Activated CD4-positive, alpha-beta T cell treated with anti-CD3 and anti-CD28 coated beads, Interleukin-2, amount 10 ng/mL, durations not matched to agents 7 days and 5 days (primary cell): ENCODE results near the gene KLKB1. TPM values are rescaled to one million over a fixed set of nuclear protein-coding genes. Genes with fewer than 3 reads are reported as not detected.

ENCODE experiments used
- CTCF ChIA-PET: fragments of 350-600 bp; sonication (Branson Sonifier 250); formaldehyde crosslinking; loops from one replicate; lab custom pipeline; 2021; ENCODE audit warnings: antibody characterized with exemption; lab: Charles Lee
- POLR2A ChIA-PET: fragments of 350-600 bp; sonication (Branson Sonifier 250); formaldehyde crosslinking; loops from one replicate; lab custom pipeline; 2021; ENCODE audit warnings: antibody characterized with exemption; lab: Charles Lee
- DNase-seq: peaks from one replicate; pipeline ENCODE4 v3.0.0-alpha.2; 2020
- H3K27ac Mint-ChIP-seq: one replicate; pipeline ENCODE4 v1.8.0; 2021; ENCODE audit warnings: mild to moderate bottlenecking, moderate library complexity, mixed read lengths
- H3K27me3 Mint-ChIP-seq: one replicate; pipeline ENCODE4 v1.8.0; 2021; ENCODE audit warnings: mixed read lengths
- H3K36me3 Mint-ChIP-seq: one replicate; pipeline ENCODE4 v1.8.0; 2021; ENCODE audit warnings: low read depth, mixed read lengths
- H3K4me1 Mint-ChIP-seq: one replicate; pipeline ENCODE4 v1.8.0; 2021; ENCODE audit warnings: mixed read lengths
- H3K4me3 Mint-ChIP-seq: one replicate; pipeline ENCODE4 v1.8.0; 2021; ENCODE audit warnings: mild to moderate bottlenecking, moderate library complexity, mixed read lengths
- H3K9me3 Mint-ChIP-seq: one replicate; pipeline ENCODE4 v1.8.0; 2021; ENCODE audit warnings: mixed read lengths
- total RNA-seq, 2 experiments: library from RNA; stranded (reverse); gene quantifications; one replicate each; pipeline ENCODE4 v1.2.3, GENCODE V29; 2021

Gene KLKB1
- total RNA-seq = under 1 TPM; 0.33 to 0.52 TPM

DNA sequence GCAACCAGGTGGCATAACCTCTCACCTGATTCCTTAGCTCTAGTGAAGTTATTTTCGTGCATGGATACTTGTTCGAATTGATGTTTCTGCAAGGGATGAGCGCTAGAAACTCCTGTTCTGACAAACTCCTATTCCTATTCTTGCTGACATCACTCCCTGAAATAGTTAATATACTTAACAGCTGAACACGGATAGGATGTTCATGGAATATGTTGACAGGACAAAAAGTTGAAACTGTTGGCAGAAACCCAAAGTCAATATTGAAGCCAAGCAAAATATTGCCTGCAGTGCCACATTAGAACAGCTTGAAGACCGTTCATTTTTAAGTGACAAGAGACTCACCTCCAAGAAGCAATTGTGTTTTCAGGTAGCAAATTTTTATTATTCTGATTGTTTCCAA, at the start of gene KLKB1:
Gene KLKB1 (plus strand): TSS at position 287 of the 400 bp plus-strand sequence. CDS start 689 bp downstream, outside the sequence.
- no peaks in the 10 kb centered on the region for H3K27me3 Mint-ChIP-seq
- no peaks in the 10 kb centered on the region for H3K4me1 Mint-ChIP-seq
- H3K27ac Mint-ChIP-seq = no peak within 1 kb of the TSS
- POLR2A ChIA-PET = no interaction called here
- CTCF ChIA-PET = no interaction called here
- no peaks in the 10 kb centered on the region for H3K36me3 Mint-ChIP-seq
- H3K4me3 Mint-ChIP-seq = no peak within 1 kb of the TSS
- H3K9me3 Mint-ChIP-seq = peaks cover 23% of the 10 kb centered on the region
- DNase-seq = no peak

DNA sequence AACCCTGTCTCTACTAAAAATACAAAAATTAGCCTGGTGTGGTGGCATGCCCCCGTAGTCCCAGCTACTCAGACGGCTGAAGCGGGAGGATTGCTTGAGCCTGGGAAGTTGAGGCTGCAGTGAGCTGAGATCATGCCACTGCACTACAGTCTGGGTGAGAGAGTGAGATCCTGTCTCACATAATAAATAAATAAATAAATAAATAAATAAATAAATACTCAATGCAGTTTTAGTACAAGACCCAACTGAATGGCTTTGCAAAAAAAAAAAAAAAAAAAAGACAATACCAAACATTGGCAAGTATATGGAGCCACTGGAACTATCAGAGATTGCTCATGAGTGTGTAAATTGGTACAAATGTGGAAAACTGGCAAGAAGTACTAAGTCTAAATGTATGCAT, 39.2 kb upstream of the KLKB1 start:
- POLR2A ChIA-PET = no interaction called here
- H3K27ac Mint-ChIP-seq = no peak overlapping the region
- no peaks in the 10 kb centered on the region for H3K36me3 Mint-ChIP-seq
- peaks cover 22% of the 10 kb centered on the region for H3K4me1 Mint-ChIP-seq
- H3K4me3 Mint-ChIP-seq = no peak overlapping the region
- CTCF ChIA-PET = interaction anchor here (1.1 kb wide), 1 partner anchor 8 kb away, joined by 3 read pairs; no protein-coding TSS in a partner anchor
- H3K27me3 Mint-ChIP-seq = peaks cover 16% of the 10 kb centered on the region
- DNase-seq = no peak
- no peaks in the 10 kb centered on the region for H3K9me3 Mint-ChIP-seq

DNA sequence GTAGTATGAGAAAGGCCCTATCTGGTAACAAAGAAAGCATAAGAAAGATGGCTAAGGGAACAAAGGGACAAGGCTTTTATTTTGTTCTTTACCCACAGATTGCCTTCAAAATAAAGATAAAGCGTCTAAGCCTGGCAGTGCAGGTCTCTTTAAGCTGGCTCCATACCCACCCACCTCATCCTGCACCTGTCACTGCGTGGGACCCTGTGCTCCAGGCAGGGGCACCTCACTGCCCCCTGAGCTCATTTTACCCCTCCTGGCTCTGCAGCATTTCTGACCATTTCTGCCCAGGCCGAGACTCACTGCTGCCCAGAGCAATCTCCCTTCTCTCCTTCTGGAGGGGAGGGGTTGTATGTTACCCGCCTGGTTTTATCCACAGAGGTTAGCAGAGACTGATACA, 37.7 kb upstream of the KLKB1 start:
- ChIA-PET CTCF (interaction anchor here (3.6 kb wide), 1 partner anchor 12 kb away, joined by 15 read pairs; no protein-coding TSS in a partner anchor), POLR2A (no interaction called here)
- H3K4me3 Mint-ChIP-seq = peak overlapping the region; percentile 83
- no peak for DNase-seq
- peaks cover 30% of the 10 kb centered on the region for H3K4me1 Mint-ChIP-seq
- peak overlapping the region; percentile 93 for H3K27ac Mint-ChIP-seq
- peaks cover 6% of the 10 kb centered on the region for H3K27me3 Mint-ChIP-seq
- no peaks in the 10 kb centered on the region for H3K9me3 Mint-ChIP-seq
- no peaks in the 10 kb centered on the region for H3K36me3 Mint-ChIP-seq

DNA sequence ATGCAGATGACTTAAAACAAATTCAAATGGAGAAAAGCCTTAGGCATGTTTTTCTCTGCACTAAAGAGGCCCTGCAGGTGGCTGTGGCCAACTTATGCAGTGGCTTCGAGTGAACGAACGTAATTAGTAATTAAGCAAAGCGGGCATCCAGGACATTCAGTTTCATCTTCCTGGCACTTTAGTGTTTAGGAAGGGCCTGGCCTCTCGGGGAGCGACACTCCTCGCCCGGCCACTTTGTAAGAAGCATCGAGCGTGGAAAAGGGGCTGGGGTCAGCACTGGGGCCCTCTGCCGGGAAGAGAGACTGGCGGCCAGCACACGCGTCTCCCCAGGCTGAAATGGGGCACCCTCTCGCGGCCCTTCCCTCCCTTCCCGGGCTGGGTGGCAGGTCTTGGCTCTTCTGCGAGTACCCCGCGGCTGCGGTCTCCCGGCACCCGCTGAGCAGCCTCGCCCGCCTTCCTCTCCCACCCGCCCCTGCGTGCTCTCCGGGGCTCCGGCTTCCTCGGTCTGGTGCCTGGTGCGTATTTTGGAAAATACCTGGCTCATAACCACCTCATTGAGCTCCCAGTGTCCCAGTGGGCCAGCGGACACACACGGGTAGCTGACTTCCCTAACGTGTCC, 36.6 kb upstream of the KLKB1 start:
- no peaks in the 10 kb centered on the region for H3K27me3 Mint-ChIP-seq
- H3K36me3 Mint-ChIP-seq = peaks cover 9% of the 10 kb centered on the region
- H3K27ac Mint-ChIP-seq = peak overlapping the region; percentile 93
- no peaks in the 10 kb centered on the region for H3K9me3 Mint-ChIP-seq
- ChIA-PET POLR2A (no interaction called here), CTCF (interaction anchor here (0.6 to 3.6 kb wide), 4 partner anchors 9 to 1005 kb away, joined by 3 to 15 read pairs (median 3); no protein-coding TSS in a partner anchor)
- peak; percentile 52 for DNase-seq
- H3K4me3 Mint-ChIP-seq = peak overlapping the region; percentile 83
- peaks cover 34% of the 10 kb centered on the region for H3K4me1 Mint-ChIP-seq

DNA sequence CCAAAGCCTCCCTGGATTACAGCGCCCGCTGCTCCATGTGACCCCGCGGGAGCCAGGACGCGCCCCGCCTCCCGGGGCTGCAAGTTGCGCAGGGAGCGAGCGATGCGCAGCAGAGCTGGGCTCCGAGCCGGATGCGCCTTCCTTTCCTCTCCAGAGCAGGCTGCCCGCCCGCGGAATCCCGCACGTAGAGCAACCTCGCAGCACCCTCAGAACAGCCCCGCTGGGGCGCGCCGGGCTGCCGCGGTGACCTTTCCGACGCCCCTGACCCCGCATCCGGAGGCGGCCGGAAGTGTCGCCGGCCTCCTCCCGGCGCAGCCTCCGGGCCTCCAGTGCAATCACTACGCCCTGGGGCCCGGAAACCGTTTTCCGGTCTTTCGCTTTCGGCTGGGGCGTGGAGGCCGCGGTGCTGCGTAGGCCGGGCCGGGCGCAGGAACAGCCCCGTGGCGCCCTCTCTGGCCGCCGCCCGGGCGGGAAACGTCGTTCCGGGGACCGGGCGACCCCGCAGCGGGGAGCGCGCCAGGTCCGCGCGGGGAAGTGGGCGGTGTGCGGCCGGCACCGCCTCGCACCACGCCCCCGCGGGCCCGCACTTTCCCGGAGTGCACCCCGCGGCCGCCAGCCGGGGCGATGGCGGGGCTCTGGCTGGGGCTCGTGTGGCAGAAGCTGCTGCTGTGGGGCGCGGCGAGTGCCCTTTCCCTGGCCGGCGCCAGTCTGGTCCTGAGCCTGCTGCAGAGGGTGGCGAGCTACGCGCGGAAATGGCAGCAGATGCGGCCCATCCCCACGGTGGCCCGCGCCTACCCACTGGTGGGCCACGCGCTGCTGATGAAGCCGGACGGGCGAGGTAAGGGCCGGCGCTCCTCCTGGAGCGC, 35.9 kb upstream of the KLKB1 start, which contains the start of gene CYP4V2:
Gene CYP4V2 (plus strand): TSS at position 368 of the 866 bp plus-strand sequence. CDS start 257 bp downstream, at position 625.
- Mint-ChIP-seq H3K9me3 (no peaks in the 10 kb centered on the region), H3K36me3 (peaks cover 16% of the 10 kb centered on the region), H3K27ac (peak within 1 kb of the TSS; percentile 96), H3K4me3 (peak within 1 kb of the TSS; percentile 88), H3K27me3 (no peaks in the 10 kb centered on the region), H3K4me1 (peaks cover 34% of the 10 kb centered on the region)
- DNase-seq = peak; percentile 89
- POLR2A ChIA-PET = no interaction called here
- CTCF ChIA-PET = interaction anchor here (0.6 to 3.6 kb wide), 4 partner anchors 8 to 1006 kb away, joined by 3 to 15 read pairs (median 3); no protein-coding TSS in a partner anchor

DNA sequence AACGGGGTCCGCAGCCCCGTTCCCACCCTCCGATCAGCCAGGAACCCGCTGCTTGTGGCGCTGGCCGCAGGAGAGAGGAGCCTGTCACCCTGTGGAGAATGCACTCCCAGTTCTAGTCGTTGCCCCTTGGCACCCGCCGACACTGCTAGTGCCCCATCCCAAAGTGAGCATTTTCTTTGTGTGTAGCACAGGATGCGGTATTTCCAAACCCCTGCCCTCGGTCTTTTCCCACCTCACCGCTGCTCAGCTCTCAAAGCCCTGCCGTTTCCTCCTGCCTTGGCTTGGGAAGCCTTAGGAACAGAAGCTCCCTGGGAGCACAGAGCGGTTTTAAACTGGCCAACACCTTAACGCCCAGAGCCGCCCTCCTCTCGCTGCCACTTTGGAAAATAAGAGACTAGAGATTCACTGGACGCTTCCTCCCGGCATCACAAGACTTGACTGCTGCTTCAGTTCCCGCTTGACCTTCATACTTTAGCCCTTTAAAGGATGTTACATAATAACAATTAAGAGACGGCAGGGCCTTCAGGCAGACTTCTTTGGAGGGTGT, 35.2 kb upstream of the KLKB1 start:
- CTCF ChIA-PET = interaction anchor here (3.6 kb wide), 1 partner anchor 10 kb away, joined by 15 read pairs; no protein-coding TSS in a partner anchor
- Mint-ChIP-seq H3K27me3 (no peaks in the 10 kb centered on the region), H3K36me3 (peaks cover 19% of the 10 kb centered on the region), H3K9me3 (no peaks in the 10 kb centered on the region), H3K4me3 (peak overlapping the region; percentile 88), H3K27ac (peak overlapping the region; percentile 96), H3K4me1 (peaks cover 34% of the 10 kb centered on the region)
- POLR2A ChIA-PET = no interaction called here
- DNase-seq = peak; percentile 33

DNA sequence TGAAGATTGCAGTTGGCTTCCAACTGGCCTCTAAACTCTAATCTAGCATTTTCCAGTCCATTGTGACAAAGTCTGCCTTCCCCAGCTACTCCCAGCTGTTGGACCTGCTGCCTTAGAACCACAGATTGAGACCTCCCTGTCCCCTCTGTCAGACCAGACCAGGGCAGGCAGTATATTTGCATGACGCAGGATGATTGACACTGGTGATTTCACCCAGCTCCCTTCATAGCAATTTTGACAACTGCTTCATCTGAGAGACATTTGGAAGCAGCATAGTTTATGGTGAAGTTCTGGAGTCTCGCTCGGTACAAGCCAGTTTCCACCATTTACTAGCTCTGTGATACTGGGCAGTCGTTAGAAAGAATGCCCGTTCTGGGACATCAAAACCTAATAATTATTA, 33.5 kb upstream of the KLKB1 start:
- Mint-ChIP-seq H3K9me3 (no peaks in the 10 kb centered on the region), H3K27me3 (no peaks in the 10 kb centered on the region), H3K4me1 (peaks cover 34% of the 10 kb centered on the region), H3K36me3 (peaks cover 19% of the 10 kb centered on the region), H3K4me3 (no peak overlapping the region), H3K27ac (no peak overlapping the region)
- ChIA-PET POLR2A (no interaction called here), CTCF (no interaction called here)
- DNase-seq = no peak

DNA sequence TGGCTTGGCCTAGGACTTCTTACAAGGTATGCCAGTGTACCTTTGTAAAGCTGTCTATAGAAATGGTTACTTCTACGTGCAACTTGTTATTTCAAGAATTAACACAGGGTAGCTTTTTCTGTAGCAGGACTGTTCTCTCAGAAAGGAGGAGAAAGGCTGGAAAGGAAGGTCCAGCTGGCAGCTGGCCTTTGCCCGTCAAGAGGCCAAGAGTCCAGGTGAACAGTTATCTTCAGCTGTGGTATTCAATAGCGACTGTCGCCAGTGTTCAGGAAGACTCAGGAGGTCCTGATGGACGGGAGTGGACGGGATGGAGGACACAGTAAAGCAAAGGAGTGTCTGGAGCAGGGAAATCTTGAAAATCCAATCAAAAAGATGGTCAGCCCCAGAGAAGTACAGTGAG, 31.2 kb upstream of the KLKB1 start:
- no peaks in the 10 kb centered on the region for H3K27me3 Mint-ChIP-seq
- CTCF ChIA-PET = interaction anchor here (0.7 kb wide), 1 partner anchor 8 kb away, joined by 3 read pairs; no protein-coding TSS in a partner anchor
- POLR2A ChIA-PET = no interaction called here
- no peak overlapping the region for H3K4me3 Mint-ChIP-seq
- H3K27ac Mint-ChIP-seq = no peak overlapping the region
- peaks cover 22% of the 10 kb centered on the region for H3K4me1 Mint-ChIP-seq
- peaks cover 19% of the 10 kb centered on the region for H3K36me3 Mint-ChIP-seq
- no peak for DNase-seq
- no peaks in the 10 kb centered on the region for H3K9me3 Mint-ChIP-seq

DNA sequence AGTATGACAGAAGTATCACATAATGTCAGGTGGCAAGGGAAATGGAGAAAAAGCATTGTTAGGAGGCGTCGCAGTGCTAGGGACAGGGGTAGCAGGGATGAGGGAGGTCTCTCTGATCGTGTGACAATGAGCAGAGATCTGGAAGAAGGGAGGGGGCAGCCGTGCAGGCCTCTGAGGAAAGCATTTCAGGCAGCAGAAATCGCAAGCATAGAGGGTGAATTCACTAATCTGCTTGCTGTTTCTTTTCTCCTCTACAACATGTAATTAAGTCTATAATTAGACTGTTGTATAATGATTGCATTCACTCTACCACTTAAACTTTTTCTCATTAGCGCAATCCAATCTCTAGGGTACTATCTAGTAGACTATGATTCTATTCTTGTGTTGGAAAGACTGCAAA, 26.8 kb upstream of the KLKB1 start:
- H3K27ac Mint-ChIP-seq = no peak overlapping the region
- POLR2A ChIA-PET = no interaction called here
- no peaks in the 10 kb centered on the region for H3K9me3 Mint-ChIP-seq
- CTCF ChIA-PET = no interaction called here
- no peak for DNase-seq
- peaks cover 16% of the 10 kb centered on the region for H3K4me1 Mint-ChIP-seq
- peaks cover 12% of the 10 kb centered on the region for H3K36me3 Mint-ChIP-seq
- H3K4me3 Mint-ChIP-seq = no peak overlapping the region
- no peaks in the 10 kb centered on the region for H3K27me3 Mint-ChIP-seq

DNA sequence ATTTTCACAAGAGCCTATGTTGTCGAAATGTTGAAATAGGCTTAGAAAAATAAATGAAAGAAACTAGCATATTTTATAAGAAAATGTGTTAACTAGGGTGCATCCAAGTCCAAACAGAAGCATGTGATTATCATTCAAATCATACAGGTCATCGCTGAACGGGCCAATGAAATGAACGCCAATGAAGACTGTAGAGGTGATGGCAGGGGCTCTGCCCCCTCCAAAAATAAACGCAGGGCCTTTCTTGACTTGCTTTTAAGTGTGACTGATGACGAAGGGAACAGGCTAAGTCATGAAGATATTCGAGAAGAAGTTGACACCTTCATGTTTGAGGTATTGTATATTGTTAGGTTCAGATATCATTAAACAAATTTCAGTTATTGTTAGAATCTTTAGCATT, 26.3 kb upstream of the KLKB1 start:
- POLR2A ChIA-PET = no interaction called here
- CTCF ChIA-PET = interaction anchor here (1.6 to 1.8 kb wide), 2 partner anchors 10 to 41 kb away, joined by 5 to 15 read pairs; partner anchors contain the start of gene CYP4V2
- peaks cover 14% of the 10 kb centered on the region for H3K4me1 Mint-ChIP-seq
- peaks cover 7% of the 10 kb centered on the region for H3K36me3 Mint-ChIP-seq
- no peak for DNase-seq
- no peak overlapping the region for H3K4me3 Mint-ChIP-seq
- H3K27me3 Mint-ChIP-seq = no peaks in the 10 kb centered on the region
- H3K27ac Mint-ChIP-seq = no peak overlapping the region
- H3K9me3 Mint-ChIP-seq = no peaks in the 10 kb centered on the region

DNA sequence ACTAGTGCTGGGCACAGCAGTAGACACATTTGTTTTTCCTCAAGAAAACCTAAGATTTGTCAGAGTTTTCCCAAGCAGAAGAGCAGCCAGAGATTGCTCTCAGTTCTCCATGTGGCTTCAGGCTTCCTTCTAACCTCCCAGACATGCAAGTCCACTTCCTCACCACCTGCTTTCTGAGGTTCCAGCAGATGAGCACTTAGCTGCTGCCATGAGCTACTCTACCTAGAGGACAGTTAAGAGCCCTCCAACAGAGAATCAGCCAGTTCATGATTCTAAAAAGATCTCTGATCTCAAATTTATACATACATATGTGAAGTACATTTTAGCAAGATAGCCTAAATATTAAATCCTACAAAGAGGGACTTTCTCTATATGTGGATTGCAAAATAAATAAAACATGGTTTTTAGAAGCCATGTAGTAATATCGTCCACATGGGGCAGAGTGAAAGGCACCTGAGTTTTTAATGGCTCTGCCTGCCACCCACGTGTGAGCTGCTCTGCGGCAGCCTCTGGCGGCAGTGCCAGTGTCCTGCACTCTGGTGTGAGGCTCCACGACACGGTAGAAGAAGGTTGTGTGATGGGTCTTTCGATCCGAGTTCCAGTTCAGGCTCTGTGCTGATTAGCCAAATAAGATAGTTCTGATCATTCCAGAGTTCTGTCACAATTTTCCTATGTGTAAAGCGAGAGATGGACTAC, 25.6 kb upstream of the KLKB1 start:
- Mint-ChIP-seq H3K27ac (peak overlapping the region; percentile 0), H3K4me1 (peaks cover 14% of the 10 kb centered on the region)
- peak; percentile 61 for DNase-seq

More for the DNA sequence above, 25.6 kb upstream of the KLKB1 start:
- H3K9me3 Mint-ChIP-seq = no peaks in the 10 kb centered on the region
- ChIA-PET POLR2A (no interaction called here), CTCF (interaction anchor here (1.6 to 1.8 kb wide), 2 partner anchors 11 to 42 kb away, joined by 5 to 15 read pairs; partner anchors contain the start of gene CYP4V2)
- H3K4me3 Mint-ChIP-seq = no peak overlapping the region
- peaks cover 3% of the 10 kb centered on the region for H3K36me3 Mint-ChIP-seq
- no peaks in the 10 kb centered on the region for H3K27me3 Mint-ChIP-seq
